Astrocyte (in vitro differentiated cells and primary cell): ENCODE results near the gene STX12.

Source experiments
- CTCF ChIP-seq: IDR thresholded peaks from 2 replicates; pipeline ENCODE4 v1.5.1; 2011; ENCODE audit warnings: low read depth, mild to moderate bottlenecking, inconsistent platforms, low read length, moderate library complexity; ENCODE audit not compliant: insufficient read depth
- EZH2 ChIP-seq: IDR thresholded peaks from 2 replicates; pipeline ENCODE4 v1.6.1; 2012; ENCODE audit warnings: mild to moderate bottlenecking, low read length, inconsistent platforms; ENCODE audit not compliant: insufficient read depth

DNA sequence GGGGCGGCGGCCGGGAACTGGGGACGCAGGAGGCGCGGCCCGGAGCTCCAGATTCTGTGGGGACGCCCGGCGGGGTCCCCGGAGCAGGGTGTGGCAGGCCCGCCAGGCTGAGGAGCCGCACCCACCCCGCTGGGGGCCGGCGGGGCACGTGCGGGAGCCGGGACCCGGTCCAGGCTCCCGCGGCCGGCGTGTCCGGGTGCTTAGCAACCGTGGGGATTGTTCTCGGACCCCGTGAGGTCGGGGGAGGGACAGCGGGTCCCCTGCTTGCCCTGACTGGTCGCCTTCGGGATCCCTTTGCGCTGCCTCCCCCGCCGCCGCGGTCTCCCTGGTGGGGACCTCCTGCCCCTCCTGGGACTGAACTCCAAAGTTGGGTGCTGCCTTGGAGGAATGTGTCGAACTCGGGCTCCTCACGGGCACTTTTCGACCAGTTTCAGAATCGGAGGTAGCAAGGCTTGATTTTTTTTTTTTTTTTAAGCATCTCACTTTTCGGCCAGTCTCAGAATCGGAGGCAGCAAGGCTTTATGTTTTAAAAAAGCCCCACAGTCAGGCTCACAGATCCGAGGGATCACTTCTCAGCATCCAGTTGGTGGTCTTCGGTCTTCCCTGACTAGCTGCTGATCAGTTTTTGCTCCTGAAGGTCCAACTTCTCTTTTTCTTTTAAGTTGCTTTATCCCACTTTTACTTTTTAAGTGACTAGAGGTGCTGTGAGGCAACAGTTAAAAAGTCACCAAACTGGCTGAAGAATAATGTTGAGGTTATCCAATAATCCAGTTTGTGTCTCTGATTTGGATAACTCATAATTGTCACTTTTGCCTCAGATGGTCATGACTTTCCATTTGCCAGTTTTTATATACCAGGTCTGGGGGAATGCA lies 46.6 kb upstream of the STX12 start:
- TF ChIP-seq CTCF (no peak), EZH2 (no peak)
